Measurements from ENCODE around the gene GALNTL6.
"Not testable (repeated sequence)": the region's sequence is repeated elsewhere in the genome, so short reads cannot be mapped to it uniquely, and the experiment has no call there.

GALNTL6 gene

DNA sequence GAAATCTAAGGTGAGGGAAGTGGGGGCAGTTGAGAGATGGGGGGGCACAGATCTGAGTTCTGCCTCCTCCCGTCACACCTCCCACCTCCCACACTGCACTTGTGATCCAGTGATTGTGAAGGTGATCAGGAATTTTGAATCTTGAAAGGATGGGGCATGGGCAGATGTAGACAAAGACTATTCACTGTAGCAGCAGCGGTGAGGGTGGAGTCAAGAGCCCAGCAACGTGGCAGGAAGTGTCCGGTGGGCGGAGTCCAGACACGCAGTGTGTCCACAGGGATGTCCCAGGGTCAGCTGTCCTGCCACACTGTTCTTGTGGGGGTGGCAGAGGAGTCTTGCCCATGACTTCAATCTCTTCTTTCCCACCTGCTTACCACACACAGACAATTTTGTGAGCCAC, 1024.9 kb downstream of the GALNTL6 start:
- no peak for DNase-seq

DNA sequence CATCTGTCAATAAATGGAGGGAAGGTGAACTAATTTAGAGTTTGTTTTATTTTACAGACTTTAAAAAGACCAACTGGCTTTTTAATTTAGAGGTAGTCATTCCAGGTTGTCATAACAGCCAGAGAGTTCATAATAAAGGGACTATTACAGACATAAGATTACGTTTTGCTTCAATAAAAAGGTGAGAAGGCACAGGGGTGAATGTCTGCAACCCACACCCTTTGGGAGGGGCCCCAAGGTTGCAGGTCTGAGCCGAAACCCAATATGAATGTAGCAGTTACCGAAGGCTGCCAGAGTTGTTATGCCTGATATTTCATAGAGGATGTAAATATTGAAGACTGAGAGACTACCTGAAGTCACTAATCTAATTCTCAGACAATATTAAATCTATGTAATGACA, 1025.7 kb downstream of the GALNTL6 start:
- DNase-seq = no peak

DNA sequence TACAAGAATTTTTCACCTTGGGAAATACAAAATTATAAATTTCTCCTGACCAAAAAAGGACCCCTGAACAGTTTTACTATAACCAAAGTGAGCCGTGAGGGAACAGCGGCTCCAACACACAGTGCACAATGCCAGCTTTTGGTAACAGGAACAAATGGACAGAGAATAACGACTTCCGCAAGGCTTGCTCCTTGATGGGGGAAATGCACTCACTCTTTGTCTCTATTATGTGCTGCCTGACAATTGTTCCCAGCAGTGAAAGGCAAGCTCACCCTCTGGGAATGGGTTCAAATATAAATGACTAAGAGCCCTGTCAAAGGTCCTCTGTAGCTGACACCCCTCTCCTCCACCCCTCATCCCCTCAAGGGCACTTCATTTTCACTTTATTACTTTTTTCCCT, 1029.6 kb downstream of the GALNTL6 start:
- DNase-seq = no peak

- no peak for DNase-seq
These were observed 1030.0 kb downstream of the GALNTL6 start for GRCh38 chr4:172843192-172843591.

DNA sequence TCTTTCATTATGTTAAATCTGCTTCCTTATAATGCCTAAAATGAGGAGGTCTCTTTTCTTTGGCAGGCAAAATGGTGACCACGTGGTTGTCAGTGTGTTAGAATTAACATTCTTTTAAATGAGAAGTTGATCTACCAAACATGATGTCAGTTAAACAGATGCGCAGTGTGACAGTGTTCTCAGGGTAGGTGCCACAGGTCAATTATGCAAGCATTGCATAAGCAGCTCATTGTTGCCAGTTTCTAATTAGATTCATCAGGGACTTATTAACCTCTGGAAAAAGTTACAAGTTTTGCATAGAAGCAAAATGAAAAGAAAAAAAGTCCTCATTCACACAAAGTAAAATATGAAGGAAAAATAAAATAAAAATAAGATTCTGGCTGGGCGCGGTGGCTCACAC, 1031.4 kb downstream of the GALNTL6 start:
- DNase-seq = no peak

GRCh38 chr4:172845281-172845680, 1032.1 kb downstream of the GALNTL6 start:
- no peak for DNase-seq

- DNase-seq = peak; percentile 96
These were observed 1037.6 kb downstream of the GALNTL6 start for GRCh38 chr4:172850838-172851237.

- peak; percentile 23 for DNase-seq
These were observed 1038.3 kb downstream of the GALNTL6 start for GRCh38 chr4:172851534-172851933.

DNA sequence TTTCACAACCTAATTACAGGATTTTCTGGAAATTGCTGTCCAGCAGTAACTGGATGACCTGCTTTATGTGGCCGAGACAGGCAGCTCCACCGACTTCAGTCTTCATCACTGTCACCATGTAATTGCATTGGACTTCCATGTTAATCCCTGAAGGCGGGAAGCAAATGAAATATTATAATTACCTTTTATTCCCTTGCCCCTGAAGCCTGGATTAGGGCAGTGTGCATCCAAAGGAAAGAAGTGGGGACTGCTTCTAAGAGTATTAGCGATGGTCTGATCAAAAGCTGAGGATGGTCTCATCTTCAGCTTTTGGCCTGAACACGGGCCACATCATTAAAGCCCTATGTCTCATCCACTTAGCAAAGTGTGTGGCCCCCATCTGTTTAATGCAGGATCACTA, 1043.8 kb downstream of the GALNTL6 start:
- no peak for DNase-seq

- DNase-seq = peak; percentile 11
These were observed 1045.6 kb downstream of the GALNTL6 start for GRCh38 chr4:172858731-172859230.

DNA sequence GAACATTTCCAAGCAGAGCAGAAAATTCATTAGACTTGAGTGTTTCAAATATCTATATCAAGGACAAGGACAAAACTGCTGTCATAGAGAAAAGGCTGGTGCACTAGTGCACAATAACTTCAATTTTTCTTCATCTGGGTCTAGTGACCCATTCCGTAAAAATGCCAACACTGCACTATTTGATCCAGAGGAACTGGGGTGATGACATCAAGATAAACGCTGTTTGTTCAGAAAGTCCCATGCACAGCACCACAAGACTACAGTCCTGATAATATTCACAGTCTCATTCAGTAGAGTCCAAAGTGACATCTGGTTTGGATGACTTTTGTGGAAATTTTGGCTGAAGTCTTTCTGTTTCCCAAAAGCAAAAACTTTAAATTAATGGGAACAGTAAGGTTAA, 1051.9 kb downstream of the GALNTL6 start:
- no peak for DNase-seq

GRCh38 chr4:172865531-172866127, 1052.4 kb downstream of the GALNTL6 start:
- DNase-seq = no peak

DNA sequence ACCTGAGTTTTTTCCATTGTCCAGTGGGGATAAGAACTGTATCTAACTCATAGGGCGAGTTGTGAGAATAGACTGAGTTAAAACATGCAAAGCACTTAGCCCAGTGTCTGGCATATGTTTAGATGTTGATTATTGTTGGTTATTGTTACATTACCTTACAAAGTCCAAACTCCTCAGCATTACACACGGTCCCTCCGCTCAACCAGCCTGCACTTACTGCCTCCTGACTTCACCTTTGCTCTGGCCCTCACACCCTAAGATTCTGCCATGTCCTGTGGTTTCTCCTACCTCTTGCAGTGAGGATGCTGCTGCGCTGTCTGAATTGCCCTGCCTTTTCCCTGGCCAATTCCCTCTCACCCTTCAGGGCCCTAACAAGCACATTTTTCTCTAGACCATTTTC, 1053.2 kb downstream of the GALNTL6 start:
- no peak for DNase-seq

DNA sequence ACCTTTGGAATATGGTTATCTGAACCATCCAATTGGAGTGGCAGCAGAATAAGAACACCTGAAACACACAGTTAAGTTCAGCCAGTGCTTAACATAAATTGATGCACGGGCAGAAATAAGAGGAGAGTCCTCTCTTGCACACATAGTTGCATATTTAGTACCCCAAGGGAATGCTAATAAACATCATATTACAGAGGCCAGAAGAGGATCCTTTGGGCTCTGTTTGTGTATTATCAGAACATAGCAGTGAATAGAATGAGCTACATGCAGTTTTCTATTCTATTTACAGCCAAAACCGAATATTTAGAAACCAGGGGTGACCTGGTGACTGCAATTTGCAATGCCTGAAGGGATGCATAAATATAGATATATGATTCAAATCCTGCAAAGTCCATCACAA, 1054.6 kb downstream of the GALNTL6 start:
- DNase-seq = no peak

DNA sequence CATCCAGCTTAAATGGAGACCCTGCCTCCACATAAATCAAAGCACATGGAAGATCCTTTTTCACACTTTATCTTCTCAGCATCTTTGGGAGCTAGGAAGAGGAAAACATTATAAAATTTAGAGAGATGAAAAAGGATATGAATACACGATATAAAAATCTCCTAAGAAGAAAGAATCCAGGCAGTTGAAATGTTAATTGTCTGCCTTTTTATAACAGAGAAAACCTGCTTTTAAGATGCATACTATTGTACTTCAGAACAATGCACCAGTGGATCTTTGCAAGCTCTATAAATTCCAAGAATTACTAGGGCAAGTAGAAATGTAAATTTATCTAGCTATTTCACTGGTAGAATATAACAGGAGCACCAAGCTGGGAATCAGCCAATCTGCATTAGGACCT, 1055.1 kb downstream of the GALNTL6 start:
- DNase-seq = no peak

DNA sequence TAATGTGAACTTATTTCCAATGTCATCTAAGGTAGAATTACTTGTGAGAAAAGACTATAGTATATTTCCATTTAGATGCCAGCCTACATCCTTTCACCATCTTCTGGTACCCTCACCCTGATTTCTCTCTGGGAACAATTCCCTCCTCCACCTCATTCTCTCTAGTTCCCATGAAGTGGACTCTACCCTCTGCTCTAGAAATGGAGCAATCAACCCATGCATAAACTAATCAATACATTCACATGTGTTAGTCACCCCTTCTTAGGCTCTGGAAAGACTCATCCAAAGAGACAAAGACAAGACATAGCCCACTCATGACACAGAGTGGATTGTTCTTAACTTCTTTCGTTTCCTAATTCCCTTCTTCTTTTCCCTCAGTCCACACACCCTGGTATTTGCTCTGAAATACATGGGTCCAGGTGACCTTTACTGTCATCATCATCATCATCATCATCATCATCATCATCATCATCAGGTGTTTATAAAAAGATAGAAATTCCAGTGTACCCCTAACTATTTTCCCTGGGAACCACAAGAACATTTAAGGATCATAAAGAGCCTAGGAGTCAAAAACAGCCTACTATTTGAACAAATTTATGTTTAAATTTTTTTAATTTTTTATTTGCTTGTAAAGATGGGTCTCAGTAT, 1056.5 kb downstream of the GALNTL6 start:
- DNase-seq = no peak

DNA sequence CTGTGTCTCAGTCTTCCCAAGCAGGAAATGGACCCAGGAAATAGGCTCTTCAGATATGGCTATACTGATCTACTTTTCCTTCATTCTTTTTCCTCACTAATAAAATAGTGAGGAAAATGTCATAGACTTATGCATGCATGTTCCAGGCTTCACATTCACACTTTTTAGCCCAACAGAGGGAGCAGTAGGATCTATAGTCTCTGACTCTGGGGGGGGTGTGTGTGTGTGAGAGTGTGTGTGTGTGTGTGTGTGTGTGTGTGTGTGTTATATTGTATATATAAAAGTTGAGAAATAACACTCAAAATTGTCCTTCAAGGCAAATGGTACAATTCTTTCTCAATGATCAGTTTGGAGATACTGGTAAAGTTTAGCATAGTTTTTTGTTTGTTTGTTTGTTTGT, 1058.2 kb downstream of the GALNTL6 start:
- DNase-seq = no peak

DNA sequence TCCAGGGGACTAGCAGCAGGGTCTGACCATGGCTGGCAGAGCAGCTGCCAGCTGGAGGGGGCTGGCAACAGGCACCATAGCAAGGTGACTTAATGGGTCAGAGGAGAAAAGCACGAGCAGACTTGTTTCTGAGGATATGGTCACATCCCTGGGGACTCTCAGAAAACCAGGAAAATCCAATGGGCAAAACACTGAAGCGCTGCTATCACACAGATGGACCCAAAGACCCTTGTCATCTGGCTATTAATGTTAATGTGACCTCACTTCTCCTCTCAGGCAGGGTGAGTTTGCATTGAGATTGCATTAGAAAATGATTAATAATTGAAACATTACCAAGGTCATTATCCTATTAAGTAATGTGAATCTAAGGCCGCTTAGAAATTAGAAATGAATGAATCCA, 1061.7 kb downstream of the GALNTL6 start:
- no peak for DNase-seq

DNA sequence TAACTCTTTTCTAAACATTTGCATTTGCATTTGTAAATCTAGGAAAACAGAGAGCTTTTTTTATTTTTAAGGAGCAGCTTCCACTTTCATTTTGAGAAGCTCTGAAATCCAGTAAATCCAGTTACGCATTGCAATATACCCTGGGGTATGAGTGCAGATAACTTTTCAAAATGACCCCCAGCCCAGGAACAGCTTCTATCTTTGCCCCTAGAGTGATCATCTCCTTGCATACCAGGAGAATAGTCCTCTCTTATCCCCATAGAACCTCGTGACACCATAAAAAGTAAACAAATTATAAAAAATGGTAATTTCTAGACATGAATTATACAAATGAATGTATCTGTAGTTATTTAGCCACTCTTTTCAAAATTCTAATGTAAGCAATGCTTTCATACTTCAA, 1063.2 kb downstream of the GALNTL6 start:
- no peak for DNase-seq

- DNase-seq = no peak
These were observed 1068.4 kb downstream of the GALNTL6 start for GRCh38 chr4:172881645-172882044.

- DNase-seq = not testable (repeated sequence)
These were observed 1074.2 kb downstream of the GALNTL6 start for GRCh38 chr4:172887358-172887757.

DNA sequence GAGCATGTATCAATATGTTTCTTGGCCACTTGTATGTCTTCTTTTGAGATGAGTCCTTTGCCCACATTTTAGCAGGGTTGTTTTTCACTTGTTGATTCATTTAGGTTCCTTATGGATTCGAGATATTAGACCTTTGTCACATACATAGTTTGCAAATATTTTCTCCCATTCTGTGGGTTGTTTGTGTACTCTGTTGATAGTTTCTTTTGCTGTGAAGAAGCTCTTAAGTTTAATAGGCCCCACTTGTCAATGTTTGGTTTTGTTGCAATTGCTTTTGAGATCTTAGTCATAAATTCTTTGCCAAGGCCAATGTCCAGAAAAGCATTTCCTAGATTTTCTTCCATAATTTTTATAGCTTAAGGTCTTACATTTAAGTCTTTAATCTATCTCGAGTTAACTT, 1074.8 kb downstream of the GALNTL6 start:
- no peak for DNase-seq

- DNase-seq = no peak
These were observed 1079.1 kb downstream of the GALNTL6 start for GRCh38 chr4:172892300-172892699.

GRCh38 chr4:172895699-172896098, 1082.5 kb downstream of the GALNTL6 start:
- DNase-seq = no peak

DNA sequence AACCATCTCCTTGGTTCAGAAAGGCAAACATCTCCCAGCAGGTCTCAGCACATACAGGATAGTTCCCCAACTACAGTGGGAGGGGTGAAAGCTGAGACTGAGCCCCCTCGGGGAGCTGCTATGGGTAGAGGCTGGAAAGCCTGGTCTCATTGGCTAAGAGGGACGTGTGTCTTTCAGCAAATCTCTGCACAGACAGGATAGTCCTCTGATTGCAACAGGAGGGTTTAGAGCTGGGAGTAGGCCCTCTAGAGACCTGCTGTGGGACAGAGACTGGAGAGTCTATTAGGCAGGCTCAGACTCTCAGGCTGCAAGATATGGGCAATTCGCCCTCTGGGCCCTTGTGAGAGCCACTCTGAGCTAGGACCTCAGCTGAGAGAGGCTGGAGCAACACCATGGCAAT, 1083.8 kb downstream of the GALNTL6 start:
- no peak for DNase-seq

Data from fibroblast of upper back skin (primary cell).